ENCODE results near the gene SSBP3. TPM values are rescaled to one million over a fixed set of nuclear protein-coding genes. Genes with fewer than 3 reads are reported as not detected.

SSBP3 gene
- total RNA-seq, 2 experiments from 2014 or later = 16.5 to 44.9 TPM

GRCh38 chr1:54255026-54255702 is 151.0 kb downstream of the SSBP3 start:
- no peaks in the 10 kb centered on the region for H4K20me1 ChIP-seq (ENCODE audit: insufficient read depth, low read length)
- no peak overlapping the region for H3K4me3 ChIP-seq (ENCODE audit: low read depth, low read length, poor library complexity, severe bottlenecking)
- H3K79me2 ChIP-seq (ENCODE audit: insufficient read depth, low read depth, low read length) = no peaks in the 10 kb centered on the region
- no peaks in the 10 kb centered on the region for H3K4me1 ChIP-seq (ENCODE audit: insufficient read depth, low read length, poor library complexity, severe bottlenecking)
- no peak overlapping the region for H2AFZ ChIP-seq (ENCODE audit: low read length)
- no peak overlapping the region for H3K4me2 ChIP-seq (ENCODE audit: low read length)
- ChIA-PET CTCF (ENCODE audit: unreplicated experiment) (no interaction called here), POLR2A (no interaction called here)
- TF ChIP-seq CTCF (conservative IDR thresholded peaks at IDR 0.05; ENCODE audit: low read length) (no peak), EZH2phosphoT487 (IDR thresholded peaks at IDR 0.05; ENCODE audit: borderline replicate concordance, low read depth, low read length) (no peak)
- no peaks in the 10 kb centered on the region for H3K36me3 ChIP-seq (ENCODE audit: insufficient read depth, low read length)
- intact Hi-C loops (cut with micrococcal nuclease; ENCODE audit: unreplicated experiment) = no loop called here
- H3K9me2 ChIP-seq (ENCODE audit: insufficient read depth, low read length) = no peaks in the 10 kb centered on the region
- BruUV-seq (replicated peaks) = no TSS peak
- H3K9me3 ChIP-seq (ENCODE audit: low read length) = no peaks in the 10 kb centered on the region
- H3K27ac ChIP-seq (ENCODE audit: low read depth, low read length, poor library complexity, severe bottlenecking) = no peak overlapping the region
- DNase-seq (ENCODE audit: low spot score) = no peak

- POLR2A ChIA-PET = no interaction called here
- H4K20me1 ChIP-seq (ENCODE audit: insufficient read depth, low read length) = no peaks in the 10 kb centered on the region
- H3K4me1 ChIP-seq (ENCODE audit: insufficient read depth, low read length, poor library complexity, severe bottlenecking) = no peaks in the 10 kb centered on the region
- no peak overlapping the region for H3K4me2 ChIP-seq (ENCODE audit: low read length)
- no peaks in the 10 kb centered on the region for H3K9me3 ChIP-seq (ENCODE audit: low read length)
- intact Hi-C loops (cut with micrococcal nuclease; ENCODE audit: unreplicated experiment) = no loop called here
- no peaks in the 10 kb centered on the region for H3K9me2 ChIP-seq (ENCODE audit: insufficient read depth, low read length)
- no peak for DNase-seq (ENCODE audit: low spot score)
- no peak for TF ChIP-seq EZH2phosphoT487 (IDR thresholded peaks at IDR 0.05; ENCODE audit: borderline replicate concordance, low read depth, low read length)
- no peak for TF ChIP-seq CTCF (conservative IDR thresholded peaks at IDR 0.05; ENCODE audit: low read length)
- no peak overlapping the region for H3K4me3 ChIP-seq (ENCODE audit: low read depth, low read length, poor library complexity, severe bottlenecking)
- no peak overlapping the region for H2AFZ ChIP-seq (ENCODE audit: low read length)
- H3K79me2 ChIP-seq (ENCODE audit: insufficient read depth, low read depth, low read length) = no peaks in the 10 kb centered on the region
- no peak overlapping the region for H3K27ac ChIP-seq (ENCODE audit: low read depth, low read length, poor library complexity, severe bottlenecking)
- CTCF ChIA-PET (ENCODE audit: unreplicated experiment) = no interaction called here
- H3K36me3 ChIP-seq (ENCODE audit: insufficient read depth, low read length) = no peaks in the 10 kb centered on the region
- no TSS peak for BruUV-seq (replicated peaks)
Observed at GRCh38 chr1:54254055-54254454, 152.1 kb downstream of the SSBP3 start.

DNA sequence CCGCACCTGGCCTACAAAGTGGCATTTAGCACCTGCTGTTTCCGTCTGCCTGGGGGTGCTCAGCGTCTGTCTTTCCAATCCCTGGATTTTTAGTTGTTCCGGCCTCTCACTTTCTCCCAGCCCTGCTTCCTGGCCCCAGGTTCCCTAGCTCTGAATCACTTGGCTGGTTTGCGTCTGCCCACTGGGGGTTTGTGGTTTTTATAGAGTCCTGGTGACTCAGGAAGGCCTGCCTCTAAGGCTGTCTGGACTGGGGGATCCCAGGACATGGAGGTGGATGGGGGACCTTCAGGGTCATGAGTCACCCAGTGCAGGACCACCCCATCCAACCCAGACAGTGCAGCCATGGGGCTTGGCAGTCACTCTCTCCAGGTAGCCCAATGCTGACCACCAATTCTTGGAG is 152.7 kb downstream of the SSBP3 start:
- BruUV-seq (replicated peaks) = no TSS peak
- ChIA-PET CTCF (ENCODE audit: unreplicated experiment) (no interaction called here), POLR2A (interaction anchor here (0.6 kb wide), 1 partner anchor 27 kb away, joined by 3 read pairs; no protein-coding TSS in a partner anchor)
- no peaks in the 10 kb centered on the region for H3K4me1 ChIP-seq (ENCODE audit: insufficient read depth, low read length, poor library complexity, severe bottlenecking)
- no peak overlapping the region for H3K4me3 ChIP-seq (ENCODE audit: low read depth, low read length, poor library complexity, severe bottlenecking)
- H3K36me3 ChIP-seq (ENCODE audit: insufficient read depth, low read length) = no peaks in the 10 kb centered on the region
- no peaks in the 10 kb centered on the region for H3K9me3 ChIP-seq (ENCODE audit: low read length)
- no peak overlapping the region for H3K27ac ChIP-seq (ENCODE audit: low read depth, low read length, poor library complexity, severe bottlenecking)
- no peaks in the 10 kb centered on the region for H3K79me2 ChIP-seq (ENCODE audit: insufficient read depth, low read depth, low read length)
- no peak overlapping the region for H2AFZ ChIP-seq (ENCODE audit: low read length)
- TF ChIP-seq CTCF (conservative IDR thresholded peaks at IDR 0.05; ENCODE audit: low read length) (no peak), EZH2phosphoT487 (IDR thresholded peaks at IDR 0.05; ENCODE audit: borderline replicate concordance, low read depth, low read length) (no peak)
- intact Hi-C loops (cut with micrococcal nuclease; ENCODE audit: unreplicated experiment) = no loop called here
- H3K4me2 ChIP-seq (ENCODE audit: low read length) = no peak overlapping the region
- no peaks in the 10 kb centered on the region for H4K20me1 ChIP-seq (ENCODE audit: insufficient read depth, low read length)
- H3K9me2 ChIP-seq (ENCODE audit: insufficient read depth, low read length) = no peaks in the 10 kb centered on the region
- no peak for DNase-seq (ENCODE audit: low spot score)
